Astrocyte (in vitro differentiated cells and primary cell): Measurements from ENCODE around the gene SRF.

ENCODE experiments used
- EZH2 ChIP-seq: IDR thresholded peaks from 2 replicates; pipeline ENCODE4 v1.6.1; 2012; ENCODE audit warnings: mild to moderate bottlenecking, low read length, inconsistent platforms; ENCODE audit not compliant: insufficient read depth
- TF ChIP-seq, protein P1 (sequence below): IDR thresholded peaks from 2 replicates; pipeline ENCODE4 v1.5.1; 2011; ENCODE audit warnings: low read depth, mild to moderate bottlenecking, inconsistent platforms, low read length, moderate library complexity; ENCODE audit not compliant: insufficient read depth

DNA sequence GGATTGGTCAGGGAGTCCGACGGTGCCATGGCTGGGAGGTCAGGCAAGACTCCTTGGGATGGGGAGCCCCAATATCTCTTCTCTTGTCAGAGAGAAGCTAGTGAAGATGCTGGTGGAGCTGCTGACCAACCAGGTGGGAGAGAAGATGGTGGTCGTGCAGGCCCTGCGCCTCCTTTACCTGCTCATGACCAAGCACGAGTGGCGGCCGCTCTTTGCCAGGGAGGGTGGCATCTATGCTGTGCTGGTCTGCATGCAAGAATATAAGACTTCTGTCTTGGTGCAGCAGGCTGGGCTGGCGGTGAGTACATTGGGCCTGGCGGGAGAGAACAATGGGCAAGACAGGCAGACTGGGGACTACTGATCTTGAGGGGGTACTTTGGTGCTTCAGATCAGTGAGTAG, 21.8 kb downstream of the SRF start:
- TF ChIP-seq, protein P1, sequence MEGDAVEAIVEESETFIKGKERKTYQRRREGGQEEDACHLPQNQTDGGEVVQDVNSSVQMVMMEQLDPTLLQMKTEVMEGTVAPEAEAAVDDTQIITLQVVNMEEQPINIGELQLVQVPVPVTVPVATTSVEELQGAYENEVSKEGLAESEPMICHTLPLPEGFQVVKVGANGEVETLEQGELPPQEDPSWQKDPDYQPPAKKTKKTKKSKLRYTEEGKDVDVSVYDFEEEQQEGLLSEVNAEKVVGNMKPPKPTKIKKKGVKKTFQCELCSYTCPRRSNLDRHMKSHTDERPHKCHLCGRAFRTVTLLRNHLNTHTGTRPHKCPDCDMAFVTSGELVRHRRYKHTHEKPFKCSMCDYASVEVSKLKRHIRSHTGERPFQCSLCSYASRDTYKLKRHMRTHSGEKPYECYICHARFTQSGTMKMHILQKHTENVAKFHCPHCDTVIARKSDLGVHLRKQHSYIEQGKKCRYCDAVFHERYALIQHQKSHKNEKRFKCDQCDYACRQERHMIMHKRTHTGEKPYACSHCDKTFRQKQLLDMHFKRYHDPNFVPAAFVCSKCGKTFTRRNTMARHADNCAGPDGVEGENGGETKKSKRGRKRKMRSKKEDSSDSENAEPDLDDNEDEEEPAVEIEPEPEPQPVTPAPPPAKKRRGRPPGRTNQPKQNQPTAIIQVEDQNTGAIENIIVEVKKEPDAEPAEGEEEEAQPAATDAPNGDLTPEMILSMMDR: no peak
- no peak for TF ChIP-seq EZH2
